Measurements from ENCODE around the gene FTO. TPM values are rescaled to one million over a fixed set of nuclear protein-coding genes. Genes with fewer than 3 reads are reported as not detected.

Gene FTO
- total RNA-seq, 1 donor from 2014 or later: 70.5 TPM

- DNase-seq (ENCODE audit: extremely low spot score in 2 of 2): no peak
- Histone ChIP-seq H3K27ac (no peak overlapping the region), H3K4me3 (no peak overlapping the region), H3K4me1 (no peaks in the 10 kb centered on the region), H3K27me3 (no peaks in the 10 kb centered on the region), H3K9me3 (no peaks in the 10 kb centered on the region), H3K36me3 (no peaks in the 10 kb centered on the region)
- intact Hi-C loops (cut with DNase I): no loop called here
- TF ChIP-seq CTCF (IDR thresholded peaks at IDR 0.05) (no peak), POLR2AphosphoS5 (IDR thresholded peaks at IDR 0.05; ENCODE audit: insufficient read depth in 1 of 2, low read depth in 1 of 2) (no peak), POLR2A (IDR thresholded peaks at IDR 0.05) (no peak)
These were observed 362.6 kb downstream of the FTO start for GRCh38 chr16:54066451-54067105.

- Histone ChIP-seq H3K36me3 (no peaks in the 10 kb centered on the region), H3K4me1 (no peaks in the 10 kb centered on the region), H3K9me3 (no peaks in the 10 kb centered on the region), H3K27me3 (no peaks in the 10 kb centered on the region), H3K4me3 (no peak overlapping the region), H3K27ac (no peak overlapping the region)
- intact Hi-C loops (cut with DNase I): no loop called here
- DNase-seq (ENCODE audit: extremely low spot score in 2 of 2): no peak
- TF ChIP-seq POLR2AphosphoS5 (IDR thresholded peaks at IDR 0.05; ENCODE audit: insufficient read depth in 1 of 2, low read depth in 1 of 2): no peak
- no peak for TF ChIP-seq POLR2A (IDR thresholded peaks at IDR 0.05)
- TF ChIP-seq CTCF (IDR thresholded peaks at IDR 0.05): no peak
These were observed 363.5 kb downstream of the FTO start for GRCh38 chr16:54067322-54068065.

GRCh38 chr16:54068212-54068611 lies 364.3 kb downstream of the FTO start:
- intact Hi-C loops (cut with DNase I): no loop called here
- H3K4me3 ChIP-seq: no peak overlapping the region
- no peak for TF ChIP-seq POLR2A (IDR thresholded peaks at IDR 0.05)
- no peak for TF ChIP-seq CTCF (IDR thresholded peaks at IDR 0.05)
- TF ChIP-seq POLR2AphosphoS5 (IDR thresholded peaks at IDR 0.05; ENCODE audit: insufficient read depth in 1 of 2, low read depth in 1 of 2): no peak
- no peaks in the 10 kb centered on the region for H3K36me3 ChIP-seq
- no peaks in the 10 kb centered on the region for H3K9me3 ChIP-seq
- H3K27ac ChIP-seq: no peak overlapping the region
- H3K27me3 ChIP-seq: no peaks in the 10 kb centered on the region
- DNase-seq (ENCODE audit: extremely low spot score in 2 of 2): no peak
- no peaks in the 10 kb centered on the region for H3K4me1 ChIP-seq

- H3K9me3 ChIP-seq: no peaks in the 10 kb centered on the region
- no peak overlapping the region for H3K4me3 ChIP-seq
- intact Hi-C loops (cut with DNase I): no loop called here
- no peaks in the 10 kb centered on the region for H3K27me3 ChIP-seq
- no peak for TF ChIP-seq CTCF (IDR thresholded peaks at IDR 0.05)
- TF ChIP-seq POLR2AphosphoS5 (IDR thresholded peaks at IDR 0.05; ENCODE audit: insufficient read depth in 1 of 2, low read depth in 1 of 2): no peak
- TF ChIP-seq POLR2A (IDR thresholded peaks at IDR 0.05): no peak
- H3K4me1 ChIP-seq: no peaks in the 10 kb centered on the region
- no peak for DNase-seq (ENCODE audit: extremely low spot score in 2 of 2)
- no peaks in the 10 kb centered on the region for H3K36me3 ChIP-seq
- no peak overlapping the region for H3K27ac ChIP-seq
These were observed 365.8 kb downstream of the FTO start for GRCh38 chr16:54069601-54070239.
